ENCODE measurements around the gene CLP1.
"Not testable (repeated sequence)": the region's sequence is repeated elsewhere in the genome, so short reads cannot be mapped to it uniquely, and the experiment has no call there.

Gene CLP1

GRCh38 chr11:57667117-57667735 is 9.7 kb downstream of the CLP1 start:
- peak; percentile 98 for DNase-seq

- peak; percentile 99 for DNase-seq
Observed at GRCh38 chr11:57667736-57668433, 10.3 kb downstream of the CLP1 start, which contains the start of gene ZDHHC5. ZDHHC5 (plus strand) TSS chr11:57668114; CDS start chr11:57673091, 4,977 bp downstream.

GRCh38 chr11:57668434-57668782 is 10.8 kb downstream of the CLP1 start:
- DNase-seq: no peak

- no peak for DNase-seq
Observed at GRCh38 chr11:57674251-57674650, 16.7 kb downstream of the CLP1 start.

GRCh38 chr11:57675176-57675941 is 17.8 kb downstream of the CLP1 start:
- no peak for DNase-seq

GRCh38 chr11:57679396-57679795 is 21.8 kb downstream of the CLP1 start:
- DNase-seq: no peak

GRCh38 chr11:57680552-57680874 is 23.0 kb downstream of the CLP1 start:
- DNase-seq: no peak

GRCh38 chr11:57681168-57681567 is 23.6 kb downstream of the CLP1 start:
- DNase-seq: no peak

- DNase-seq: not testable (repeated sequence)
Observed at GRCh38 chr11:57690474-57690873, 32.9 kb downstream of the CLP1 start.

GRCh38 chr11:57698843-57699365 is 41.3 kb downstream of the CLP1 start:
- DNase-seq: no peak

- DNase-seq: no peak
Observed at GRCh38 chr11:57699813-57700212, 42.3 kb downstream of the CLP1 start.

- no peak for DNase-seq
Observed at GRCh38 chr11:57700425-57700824, 42.9 kb downstream of the CLP1 start.

- no peak for DNase-seq
Observed at GRCh38 chr11:57703341-57703740, 45.8 kb downstream of the CLP1 start.

- DNase-seq: no peak
Observed at GRCh38 chr11:57704932-57705331, 47.4 kb downstream of the CLP1 start.

- DNase-seq: not testable (repeated sequence)
Observed at GRCh38 chr11:57705432-57705831, 47.9 kb downstream of the CLP1 start.

- no peak for DNase-seq
Observed at GRCh38 chr11:57709802-57710367, 52.3 kb downstream of the CLP1 start.

Data from CD4-positive, alpha-beta T cell treated with Interleukin-15 for 1 hour (primary cell).